Uterus (tissue), 4 donors: ENCODE results near the gene SLC22A5. TPM values are rescaled to one million over a fixed set of nuclear protein-coding genes. Genes with fewer than 3 reads are reported as not detected.
A peak's percentile ranks its signal among the peaks of the same experiment; 100 is the strongest.

Source experiments
- DNase-seq, 2 donors: peaks; one replicate each; pipeline ENCODE4 v3.0.0-alpha.2; 2019 to 2020
- H3K27ac ChIP-seq, 2 donors: fragments of 200-600 bp; sonication (generic); 1 replicate in 1 of 2; 2 replicates in 1 of 2; pipeline ENCODE4 v1.5.1; 2016 to 2018
- H3K27me3 ChIP-seq, 2 donors: fragments of 200-600 bp; sonication (generic); one replicate each; pipeline ENCODE4 v1.5.1; 2018 to 2019; ENCODE audit warnings: control low read depth in 1 of 2
- H3K36me3 ChIP-seq, 2 donors: fragments of 200-600 bp; sonication (generic); one replicate each; pipeline ENCODE4 v1.5.1; 2019; ENCODE audit warnings: control low read depth in 1 of 2
- H3K4me1 ChIP-seq, 2 donors: fragments of 200-600 bp; sonication (generic); one replicate each; pipeline ENCODE4 v1.5.1; 2018 to 2019; ENCODE audit warnings: control low read depth in 1 of 2
- H3K4me3 ChIP-seq, 2 donors: fragments of 200-600 bp; sonication (generic); 1 replicate in 1 of 2; 2 replicates in 1 of 2; pipeline ENCODE4 v1.5.1; 2018 to 2019; ENCODE audit warnings: mild to moderate bottlenecking in 1 of 2
- H3K9me3 ChIP-seq, 2 donors: fragments of 200-600 bp; sonication (generic); one replicate each; pipeline ENCODE4 v1.5.1; 2019; ENCODE audit warnings: control low read depth in 1 of 2
- CTCF ChIP-seq, 4 experiments: fragments of 200-600 bp in 2 of 4; fragments of 450-650 bp in 2 of 4; sonication (generic) in 2 of 4; IDR thresholded peaks; one replicate each; pipeline ENCODE4 v1.5.1; 2016 to 2019; ENCODE audit warnings: antibody characterized with exemption in 4 of 4, mild to moderate bottlenecking in 2 of 4, moderate library complexity in 1 of 4
- POLR2A ChIP-seq, 2 donors: fragments of 450-650 bp; IDR thresholded peaks; one replicate each; pipeline ENCODE4 v1.6.1; 2016; ENCODE audit warnings: antibody characterized with exemption in 2 of 2, mild to moderate bottlenecking in 1 of 2, moderate library complexity in 1 of 2
- intact Hi-C: fragments of 100-400 bp; cut with DNase I; formaldehyde crosslinking; loops from one replicate; pipeline ENCODE4 v1.15.1; 2023; ENCODE audit warnings: low total_unique reads
- total RNA-seq, 4 donors: library from RNA; depleted of rRNA in 3 of 4; stranded (reverse); fragments of >200 nt in 3 of 4; gene quantifications; one replicate each; pipeline versions ENCODE4 v1.1.0 to v1.2.4, GENCODE V29; 2014 to 2023
- donor health status: DM: yes; HTN: yes; CAD: no.

Gene SLC22A5
- total RNA-seq, 4 donors from 2014 or later = 2.0 to 18.9 (median 10.0) TPM

- Histone ChIP-seq H3K27ac (peak overlapping the region; percentile 57 to 94), H3K4me1 (peaks cover 5 to 12% of the 10 kb centered on the region in 2 donors), H3K27me3 (no peaks in the 10 kb centered on the region), H3K4me3 (no peak overlapping the region), H3K9me3 (no peaks in the 10 kb centered on the region), H3K36me3 (no peaks in the 10 kb centered on the region)
- DNase-seq = no peak
- intact Hi-C loops = no loop called here
- TF ChIP-seq POLR2A (IDR thresholded peaks at IDR 0.05) (no peak), CTCF (IDR thresholded peaks at IDR 0.05) (no peak)
Measured at GRCh38 chr5:132417010-132417439, 47.5 kb downstream of the SLC22A5 start.

GRCh38 chr5:132417461-132417860 lies 48.0 kb downstream of the SLC22A5 start:
- intact Hi-C loops = no loop called here
- no peaks in the 10 kb centered on the region for H3K36me3 ChIP-seq
- H3K4me3 ChIP-seq = no peak overlapping the region
- H3K27ac ChIP-seq = peak overlapping the region; percentile 57 to 94
- DNase-seq = no peak
- no peaks in the 10 kb centered on the region for H3K9me3 ChIP-seq
- H3K4me1 ChIP-seq = peaks cover 5 to 12% of the 10 kb centered on the region in 2 donors
- no peaks in the 10 kb centered on the region for H3K27me3 ChIP-seq
- TF ChIP-seq CTCF (IDR thresholded peaks at IDR 0.05) (no peak), POLR2A (IDR thresholded peaks at IDR 0.05) (no peak)

GRCh38 chr5:132417889-132418485 lies 48.5 kb downstream of the SLC22A5 start:
- intact Hi-C loops = no loop called here
- no peak for TF ChIP-seq POLR2A (IDR thresholded peaks at IDR 0.05)

GRCh38 chr5:132418881-132419280 lies 49.4 kb downstream of the SLC22A5 start:
- Histone ChIP-seq H3K36me3 (no peaks in the 10 kb centered on the region), H3K27me3 (no peaks in the 10 kb centered on the region), H3K9me3 (no peaks in the 10 kb centered on the region), H3K27ac (peak overlapping the region; percentile 62 to 81), H3K4me3 (no peak overlapping the region), H3K4me1 (peaks cover 5 to 19% of the 10 kb centered on the region in 2 donors)
- intact Hi-C loops = no loop called here
- no peak for DNase-seq
- no peak for TF ChIP-seq CTCF (IDR thresholded peaks at IDR 0.05)
- TF ChIP-seq POLR2A (IDR thresholded peaks at IDR 0.05) = no peak

More at GRCh38 chr5:132417889-132418485, 48.5 kb downstream of the SLC22A5 start:
- peak overlapping the region; percentile 57 to 94 for H3K27ac ChIP-seq
- H3K36me3 ChIP-seq = no peaks in the 10 kb centered on the region
- H3K4me3 ChIP-seq = no peak overlapping the region
- H3K9me3 ChIP-seq = no peaks in the 10 kb centered on the region
- no peak for DNase-seq
- no peaks in the 10 kb centered on the region for H3K27me3 ChIP-seq
- peaks cover 5 to 12% of the 10 kb centered on the region in 2 donors for H3K4me1 ChIP-seq

- Histone ChIP-seq H3K4me3 (no peak overlapping the region), H3K9me3 (no peaks in the 10 kb centered on the region), H3K27ac (peak overlapping the region; percentile 62 to 81), H3K27me3 (no peaks in the 10 kb centered on the region), H3K36me3 (no peaks in the 10 kb centered on the region), H3K4me1 (peaks cover 5 to 22% of the 10 kb centered on the region in 2 donors)
- TF ChIP-seq CTCF (IDR thresholded peaks at IDR 0.05) (peak; percentile 86 to 94 (median 90)), POLR2A (IDR thresholded peaks at IDR 0.05) (no peak)
- DNase-seq = peak; percentile 73 to 77
- intact Hi-C loops = loop anchor here (5.0 kb wide), 1 partner anchor 68 kb away; no protein-coding TSS in a partner anchor
Measured at GRCh38 chr5:132419502-132420468, 50.3 kb downstream of the SLC22A5 start.
